Measurements from ENCODE around the gene PROKR2.

The PROKR2 gene

DNA sequence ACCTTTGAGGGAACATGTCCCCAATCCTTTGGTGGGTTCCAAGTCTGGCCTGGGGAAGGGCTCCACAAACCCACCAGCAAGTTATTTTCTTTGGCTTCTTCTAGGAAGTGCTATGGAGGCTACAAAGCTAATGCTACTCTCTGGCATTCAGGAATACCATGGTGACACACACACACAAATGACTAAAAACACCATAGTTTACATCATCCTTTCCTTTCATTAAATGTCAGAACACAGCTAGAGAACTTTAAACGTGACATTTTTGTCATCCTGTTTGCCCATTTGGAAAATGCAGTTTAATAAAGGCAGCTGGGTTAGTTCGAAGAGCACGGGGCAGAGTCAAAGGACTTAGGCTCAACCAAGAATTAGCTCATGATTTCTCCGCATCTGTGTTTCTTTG, 40.2 kb upstream of the PROKR2 start:
- no peak for DNase-seq (ENCODE audit: low spot score)
- in situ Hi-C loops (cut with MboI; ENCODE audit: low pct_unique_long_range_greater_than_20kb, low sequenced_read_pairs, unreplicated experiment): no loop called here
- TF ChIP-seq CTCF (IDR thresholded peaks at IDR 0.05; ENCODE audit: extremely low read depth, insufficient read depth, missing control alignments): no peak

GRCh38 chr20:5354901-5355300, 38.1 kb upstream of the PROKR2 start:
- no peak for TF ChIP-seq CTCF (IDR thresholded peaks at IDR 0.05; ENCODE audit: extremely low read depth, insufficient read depth, missing control alignments)
- no peak for DNase-seq (ENCODE audit: low spot score)
- in situ Hi-C loops (cut with MboI; ENCODE audit: low pct_unique_long_range_greater_than_20kb, low sequenced_read_pairs, unreplicated experiment): no loop called here

GRCh38 chr20:5353624-5354496, 37.1 kb upstream of the PROKR2 start:
- in situ Hi-C loops (cut with MboI; ENCODE audit: low pct_unique_long_range_greater_than_20kb, low sequenced_read_pairs, unreplicated experiment): no loop called here
- no peak for TF ChIP-seq CTCF (IDR thresholded peaks at IDR 0.05; ENCODE audit: extremely low read depth, insufficient read depth, missing control alignments)
- DNase-seq (ENCODE audit: low spot score): no peak

- in situ Hi-C loops (cut with MboI; ENCODE audit: low pct_unique_long_range_greater_than_20kb, low sequenced_read_pairs, unreplicated experiment): no loop called here
- no peak for TF ChIP-seq CTCF (IDR thresholded peaks at IDR 0.05; ENCODE audit: extremely low read depth, insufficient read depth, missing control alignments)
- no peak for DNase-seq (ENCODE audit: low spot score)
Observed at GRCh38 chr20:5349448-5349847, 32.7 kb upstream of the PROKR2 start.

GRCh38 chr20:5342021-5342420, 25.3 kb upstream of the PROKR2 start:
- DNase-seq (ENCODE audit: low spot score): no peak
- in situ Hi-C loops (cut with MboI; ENCODE audit: low pct_unique_long_range_greater_than_20kb, low sequenced_read_pairs, unreplicated experiment): no loop called here
- TF ChIP-seq CTCF (IDR thresholded peaks at IDR 0.05; ENCODE audit: extremely low read depth, insufficient read depth, missing control alignments): no peak

GRCh38 chr20:5331340-5331739, 14.6 kb upstream of the PROKR2 start:
- in situ Hi-C loops (cut with MboI; ENCODE audit: low pct_unique_long_range_greater_than_20kb, low sequenced_read_pairs, unreplicated experiment): no loop called here

More at GRCh38 chr20:5331340-5331739, 14.6 kb upstream of the PROKR2 start:
- TF ChIP-seq CTCF (IDR thresholded peaks at IDR 0.05; ENCODE audit: extremely low read depth, insufficient read depth, missing control alignments): no peak
- no peak for DNase-seq (ENCODE audit: low spot score)

Data from GM13977 (cell line).